Measurements from ENCODE around the gene ZBTB20. TPM values are rescaled to one million over a fixed set of nuclear protein-coding genes. Genes with fewer than 3 reads are reported as not detected.

The ZBTB20 gene
- total and polyA plus RNA-seq, 10 of the 15 experiments (the other 5 are each of a cell fraction or from before 2014, with no cell fraction given): 0.20 to 5.5 (median 2.2) TPM

DNA sequence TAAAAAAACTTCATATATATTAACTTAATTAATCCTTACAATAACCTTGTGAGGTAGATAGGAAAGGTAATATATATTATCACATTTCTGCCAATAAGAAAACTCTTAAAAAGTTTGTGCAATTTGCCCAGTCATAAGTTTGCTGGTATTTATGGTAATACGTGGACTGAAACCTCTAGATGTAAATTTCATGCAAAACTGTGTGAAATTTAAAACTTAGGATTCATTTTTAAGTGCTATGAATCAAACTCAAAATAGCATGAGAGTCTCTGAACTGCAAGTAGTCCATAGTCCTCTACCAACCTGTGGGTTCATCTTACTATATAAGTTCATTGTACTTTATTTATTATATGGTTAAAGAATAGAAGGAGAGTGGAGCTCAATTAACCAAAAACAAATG, 56.4 kb downstream of the ZBTB20 start:
- H3K9ac ChIP-seq (ENCODE audit: control insufficient read depth, insufficient read depth, low read length): no peak overlapping the region
- no peak overlapping the region for H3K4me3 ChIP-seq
- H3K27ac ChIP-seq (ENCODE audit: control insufficient read depth, insufficient read depth): no peak overlapping the region
- H3K4me1 ChIP-seq (ENCODE audit: control insufficient read depth, insufficient read depth, low read length): no peaks in the 10 kb centered on the region
- ATAC-seq (no peak), FAIRE-seq (no peak), DNase-seq (ENCODE audit: low read depth, low spot score) (no peak)
- H4K20me1 ChIP-seq (ENCODE audit: control insufficient read depth, insufficient read depth): no peaks in the 10 kb centered on the region
- H2AFZ ChIP-seq (ENCODE audit: control insufficient read depth, low read depth, low read length): no peak overlapping the region
- no peaks in the 10 kb centered on the region for H3K79me2 ChIP-seq (ENCODE audit: control insufficient read depth, insufficient read depth, low read length)
- POLR2A ChIA-PET: no interaction called here
- RAD21 ChIA-PET (ENCODE audit: unreplicated experiment): interaction anchor here (1.4 to 1.5 kb wide), 3 partner anchors 54 to 603 kb away, joined by 4 to 5 read pairs (median 5); no protein-coding TSS in a partner anchor
- H3K9me3 ChIP-seq (replicated peaks; ENCODE audit: control insufficient read depth, insufficient read depth, low read length): no peaks in the 10 kb centered on the region
- CTCF ChIA-PET: interaction anchor here (1.1 to 4.6 kb wide), 15 partner anchors 10 to 724 kb away, joined by 3 to 67 read pairs (median 7); no protein-coding TSS in a partner anchor
- in situ Hi-C loops (cut with MboI) (loop anchor here (5.0 to 10.0 kb wide), 2 partner anchors 72 to 604 kb away; no protein-coding TSS in a partner anchor), intact Hi-C loops (cut with micrococcal nuclease; ENCODE audit: unreplicated experiment) (loop anchor here (5.0 to 10.0 kb wide), 2 partner anchors 708 to 724 kb away; no protein-coding TSS in a partner anchor)
- H3K36me3 ChIP-seq (ENCODE audit: control insufficient read depth in 2 of 2, insufficient read depth in 2 of 2, low read length in 1 of 2): no peaks in the 10 kb centered on the region
- SMC1A ChIA-PET (ENCODE audit: uncharacterized antibody, unreplicated experiment): interaction anchor here (1.0 to 3.1 kb wide), 6 partner anchors 13 to 695 kb away, joined by 3 to 13 read pairs (median 5); no protein-coding TSS in a partner anchor
- WGBS (ENCODE audit: insufficient coverage, insufficient replicate concordance, low lambda C conversion rate, missing lambda C conversion rate): 0% methylated on average over 1 of the region's 1 CpG
- H3K27me3 ChIP-seq (replicated peaks in 1 of 2; ENCODE audit: control insufficient read depth in 2 of 2, insufficient read depth in 2 of 2, low read length in 1 of 2): no peaks in the 10 kb centered on the region
- no peak overlapping the region for H3K4me2 ChIP-seq (ENCODE audit: control insufficient read depth, insufficient read depth)
- no TSS peak for BruUV-seq (replicated peaks)
- TF ChIP-seq TAF1 (IDR thresholded peaks at IDR 0.05; ENCODE audit: borderline replicate concordance, low read depth, low read length): no peak
- TF ChIP-seq, protein P1, sequence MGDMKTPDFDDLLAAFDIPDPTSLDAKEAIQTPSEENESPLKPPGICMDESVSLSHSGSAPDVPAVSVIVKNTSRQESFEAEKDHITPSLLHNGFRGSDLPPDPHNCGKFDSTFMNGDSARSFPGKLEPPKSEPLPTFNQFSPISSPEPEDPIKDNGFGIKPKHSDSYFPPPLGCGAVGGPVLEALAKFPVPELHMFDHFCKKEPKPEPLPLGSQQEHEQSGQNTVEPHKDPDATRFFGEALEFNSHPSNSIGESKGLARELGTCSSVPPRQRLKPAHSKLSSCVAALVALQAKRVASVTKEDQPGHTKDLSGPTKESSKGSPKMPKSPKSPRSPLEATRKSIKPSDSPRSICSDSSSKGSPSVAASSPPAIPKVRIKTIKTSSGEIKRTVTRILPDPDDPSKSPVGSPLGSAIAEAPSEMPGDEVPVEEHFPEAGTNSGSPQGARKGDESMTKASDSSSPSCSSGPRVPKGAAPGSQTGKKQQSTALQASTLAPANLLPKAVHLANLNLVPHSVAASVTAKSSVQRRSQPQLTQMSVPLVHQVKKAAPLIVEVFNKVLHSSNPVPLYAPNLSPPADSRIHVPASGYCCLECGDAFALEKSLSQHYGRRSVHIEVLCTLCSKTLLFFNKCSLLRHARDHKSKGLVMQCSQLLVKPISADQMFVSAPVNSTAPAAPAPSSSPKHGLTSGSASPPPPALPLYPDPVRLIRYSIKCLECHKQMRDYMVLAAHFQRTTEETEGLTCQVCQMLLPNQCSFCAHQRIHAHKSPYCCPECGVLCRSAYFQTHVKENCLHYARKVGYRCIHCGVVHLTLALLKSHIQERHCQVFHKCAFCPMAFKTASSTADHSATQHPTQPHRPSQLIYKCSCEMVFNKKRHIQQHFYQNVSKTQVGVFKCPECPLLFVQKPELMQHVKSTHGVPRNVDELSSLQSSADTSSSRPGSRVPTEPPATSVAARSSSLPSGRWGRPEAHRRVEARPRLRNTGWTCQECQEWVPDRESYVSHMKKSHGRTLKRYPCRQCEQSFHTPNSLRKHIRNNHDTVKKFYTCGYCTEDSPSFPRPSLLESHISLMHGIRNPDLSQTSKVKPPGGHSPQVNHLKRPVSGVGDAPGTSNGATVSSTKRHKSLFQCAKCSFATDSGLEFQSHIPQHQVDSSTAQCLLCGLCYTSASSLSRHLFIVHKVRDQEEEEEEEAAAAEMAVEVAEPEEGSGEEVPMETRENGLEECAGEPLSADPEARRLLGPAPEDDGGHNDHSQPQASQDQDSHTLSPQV (IDR thresholded peaks at IDR 0.05): no peak
- no peak for TF ChIP-seq TCF7 (IDR thresholded peaks at IDR 0.05; ENCODE audit: borderline replicate concordance)
- TF ChIP-seq ZNF384 (IDR thresholded peaks at IDR 0.05; ENCODE audit: borderline replicate concordance, low read depth, low read length): no peak
- TF ChIP-seq MEF2A (IDR thresholded peaks at IDR 0.05; ENCODE audit: insufficient read depth, low read depth, low read length): no peak
- TF ChIP-seq ZZZ3 (IDR thresholded peaks at IDR 0.05; ENCODE audit: control insufficient read depth, insufficient read length, low read depth): no peak
- TF ChIP-seq, protein P2, sequence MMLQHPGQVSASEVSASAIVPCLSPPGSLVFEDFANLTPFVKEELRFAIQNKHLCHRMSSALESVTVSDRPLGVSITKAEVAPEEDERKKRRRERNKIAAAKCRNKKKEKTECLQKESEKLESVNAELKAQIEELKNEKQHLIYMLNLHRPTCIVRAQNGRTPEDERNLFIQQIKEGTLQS (IDR thresholded peaks at IDR 0.05; ENCODE audit: borderline replicate concordance, extremely low read depth, low read depth, low read length): no peak
- no peak for TF ChIP-seq CEBPB (IDR thresholded peaks at IDR 0.05; ENCODE audit: borderline replicate concordance in 1 of 2, low read depth in 2 of 2, low read length in 2 of 2)
- TF ChIP-seq NFXL1 (IDR thresholded peaks at IDR 0.05; ENCODE audit: borderline replicate concordance): no peak
- TF ChIP-seq, protein P3, sequence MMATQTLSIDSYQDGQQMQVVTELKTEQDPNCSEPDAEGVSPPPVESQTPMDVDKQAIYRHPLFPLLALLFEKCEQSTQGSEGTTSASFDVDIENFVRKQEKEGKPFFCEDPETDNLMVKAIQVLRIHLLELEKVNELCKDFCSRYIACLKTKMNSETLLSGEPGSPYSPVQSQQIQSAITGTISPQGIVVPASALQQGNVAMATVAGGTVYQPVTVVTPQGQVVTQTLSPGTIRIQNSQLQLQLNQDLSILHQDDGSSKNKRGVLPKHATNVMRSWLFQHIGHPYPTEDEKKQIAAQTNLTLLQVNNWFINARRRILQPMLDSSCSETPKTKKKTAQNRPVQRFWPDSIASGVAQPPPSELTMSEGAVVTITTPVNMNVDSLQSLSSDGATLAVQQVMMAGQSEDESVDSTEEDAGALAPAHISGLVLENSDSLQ (IDR thresholded peaks at IDR 0.05): no peak
- TF ChIP-seq, protein P4, sequence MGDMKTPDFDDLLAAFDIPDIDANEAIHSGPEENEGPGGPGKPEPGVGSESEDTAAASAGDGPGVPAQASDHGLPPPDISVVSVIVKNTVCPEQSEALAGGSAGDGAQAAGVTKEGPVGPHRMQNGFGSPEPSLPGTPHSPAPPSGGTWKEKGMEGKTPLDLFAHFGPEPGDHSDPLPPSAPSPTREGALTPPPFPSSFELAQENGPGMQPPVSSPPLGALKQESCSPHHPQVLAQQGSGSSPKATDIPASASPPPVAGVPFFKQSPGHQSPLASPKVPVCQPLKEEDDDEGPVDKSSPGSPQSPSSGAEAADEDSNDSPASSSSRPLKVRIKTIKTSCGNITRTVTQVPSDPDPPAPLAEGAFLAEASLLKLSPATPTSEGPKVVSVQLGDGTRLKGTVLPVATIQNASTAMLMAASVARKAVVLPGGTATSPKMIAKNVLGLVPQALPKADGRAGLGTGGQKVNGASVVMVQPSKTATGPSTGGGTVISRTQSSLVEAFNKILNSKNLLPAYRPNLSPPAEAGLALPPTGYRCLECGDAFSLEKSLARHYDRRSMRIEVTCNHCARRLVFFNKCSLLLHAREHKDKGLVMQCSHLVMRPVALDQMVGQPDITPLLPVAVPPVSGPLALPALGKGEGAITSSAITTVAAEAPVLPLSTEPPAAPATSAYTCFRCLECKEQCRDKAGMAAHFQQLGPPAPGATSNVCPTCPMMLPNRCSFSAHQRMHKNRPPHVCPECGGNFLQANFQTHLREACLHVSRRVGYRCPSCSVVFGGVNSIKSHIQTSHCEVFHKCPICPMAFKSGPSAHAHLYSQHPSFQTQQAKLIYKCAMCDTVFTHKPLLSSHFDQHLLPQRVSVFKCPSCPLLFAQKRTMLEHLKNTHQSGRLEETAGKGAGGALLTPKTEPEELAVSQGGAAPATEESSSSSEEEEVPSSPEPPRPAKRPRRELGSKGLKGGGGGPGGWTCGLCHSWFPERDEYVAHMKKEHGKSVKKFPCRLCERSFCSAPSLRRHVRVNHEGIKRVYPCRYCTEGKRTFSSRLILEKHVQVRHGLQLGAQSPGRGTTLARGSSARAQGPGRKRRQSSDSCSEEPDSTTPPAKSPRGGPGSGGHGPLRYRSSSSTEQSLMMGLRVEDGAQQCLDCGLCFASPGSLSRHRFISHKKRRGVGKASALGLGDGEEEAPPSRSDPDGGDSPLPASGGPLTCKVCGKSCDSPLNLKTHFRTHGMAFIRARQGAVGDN (IDR thresholded peaks at IDR 0.05): no peak
- TF ChIP-seq, protein P5, sequence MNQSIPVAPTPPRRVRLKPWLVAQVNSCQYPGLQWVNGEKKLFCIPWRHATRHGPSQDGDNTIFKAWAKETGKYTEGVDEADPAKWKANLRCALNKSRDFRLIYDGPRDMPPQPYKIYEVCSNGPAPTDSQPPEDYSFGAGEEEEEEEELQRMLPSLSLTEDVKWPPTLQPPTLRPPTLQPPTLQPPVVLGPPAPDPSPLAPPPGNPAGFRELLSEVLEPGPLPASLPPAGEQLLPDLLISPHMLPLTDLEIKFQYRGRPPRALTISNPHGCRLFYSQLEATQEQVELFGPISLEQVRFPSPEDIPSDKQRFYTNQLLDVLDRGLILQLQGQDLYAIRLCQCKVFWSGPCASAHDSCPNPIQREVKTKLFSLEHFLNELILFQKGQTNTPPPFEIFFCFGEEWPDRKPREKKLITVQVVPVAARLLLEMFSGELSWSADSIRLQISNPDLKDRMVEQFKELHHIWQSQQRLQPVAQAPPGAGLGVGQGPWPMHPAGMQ (IDR thresholded peaks at IDR 0.05; ENCODE audit: borderline replicate concordance): no peak
